ENCODE measurements around the gene FBXL7. TPM values are rescaled to one million over a fixed set of nuclear protein-coding genes. Genes with fewer than 3 reads are reported as not detected.

Gene FBXL7
- total and polyA plus RNA-seq, 12 donors, result 8.7 to 33.4 (median 23.5) TPM

- Histone ChIP-seq H3K4me3 (no peak overlapping the region), H3K36me3 (peaks cover 0 to 14% (median 0%) of the 10 kb centered on the region in 9 donors), H3K4me1 (peaks cover 0 to 27% (median 4%) of the 10 kb centered on the region in 9 donors), H3K27ac (no peak overlapping the region), H3K27me3 (no peaks in the 10 kb centered on the region), H3K9me3 (peaks cover 0 to 12% (median 0%) of the 10 kb centered on the region in 11 donors)
- DNase-seq (no peak), ATAC-seq (no peak)
- intact Hi-C loops (cut with DNase I), result no loop called here
- 77 to 88% methylated on average over 2 of the region's 2 CpGs for WGBS, 2 donors
- TF ChIP-seq CTCF (IDR thresholded peaks at IDR 0.05), result no peak
Observed at GRCh38 chr5:15558240-15558639, 58.3 kb downstream of the FBXL7 start.

GRCh38 chr5:15558681-15559080 is 58.7 kb downstream of the FBXL7 start:
- no peak for ATAC-seq
- no peak overlapping the region for H3K4me3 ChIP-seq
- intact Hi-C loops (cut with DNase I), result no loop called here
- H3K27ac ChIP-seq, result no peak overlapping the region
- peaks cover 0 to 12% (median 0%) of the 10 kb centered on the region in 11 donors for H3K9me3 ChIP-seq
- TF ChIP-seq CTCF (IDR thresholded peaks at IDR 0.05), result no peak
- peaks cover 0 to 14% (median 0%) of the 10 kb centered on the region in 9 donors for H3K36me3 ChIP-seq
- no peak for DNase-seq
- H3K27me3 ChIP-seq, result no peaks in the 10 kb centered on the region
- 53 to 69% methylated on average over 4 of the region's 4 CpGs for WGBS, 2 donors
- peaks cover 0 to 31% (median 4%) of the 10 kb centered on the region in 9 donors for H3K4me1 ChIP-seq

GRCh38 chr5:15560421-15560820 is 60.4 kb downstream of the FBXL7 start:
- H3K9me3 ChIP-seq, result peaks cover 0 to 12% (median 0%) of the 10 kb centered on the region in 11 donors
- TF ChIP-seq CTCF (IDR thresholded peaks at IDR 0.05), result no peak
- intact Hi-C loops (cut with DNase I), result no loop called here
- H3K27ac ChIP-seq, result no peak overlapping the region
- H3K4me1 ChIP-seq, result peaks cover 0 to 33% (median 4%) of the 10 kb centered on the region in 9 donors
- H3K4me3 ChIP-seq, result no peak overlapping the region
- ATAC-seq (no peak), DNase-seq (no peak)
- no peaks in the 10 kb centered on the region for H3K27me3 ChIP-seq
- peaks cover 0 to 14% (median 0%) of the 10 kb centered on the region in 9 donors for H3K36me3 ChIP-seq
- WGBS, 2 donors, result 86 to 87% methylated on average over 3 of the region's 3 CpGs

GRCh38 chr5:15564523-15564922 is 64.5 kb downstream of the FBXL7 start:
- Histone ChIP-seq H3K4me3 (no peak overlapping the region), H3K27ac (no peak overlapping the region), H3K9me3 (peaks cover 0 to 12% (median 0%) of the 10 kb centered on the region in 11 donors), H3K36me3 (peaks cover 0 to 14% (median 0%) of the 10 kb centered on the region in 9 donors), H3K4me1 (peaks cover 0 to 18% (median 0%) of the 10 kb centered on the region in 9 donors), H3K27me3 (no peaks in the 10 kb centered on the region)
- intact Hi-C loops (cut with DNase I), result no loop called here
- ATAC-seq (no peak), DNase-seq (no peak)
- no peak for TF ChIP-seq CTCF (IDR thresholded peaks at IDR 0.05)
- WGBS, 2 donors, result 89 to 91% methylated on average over 4 of the region's 4 CpGs

Data from heart right ventricle (tissue), 16 donors.